ENCODE measurements around the gene ZNF219.

GRCh38 chr14:21095430-21096205, 2.8 kb downstream of the ZNF219 start:
- TF ChIP-seq GATA3 (IDR thresholded peaks at IDR 0.05; ENCODE audit: low read depth, low read length) (no peak), GATA2 (IDR thresholded peaks at IDR 0.05; ENCODE audit: low read depth, low read length) (no peak)

Data from SH-SY5Y (cell line).